ENCODE measurements around the gene RPL41. TPM values are rescaled to one million over a fixed set of nuclear protein-coding genes. Genes with fewer than 3 reads are reported as not detected.
A peak's percentile ranks its signal among the peaks of the same experiment; 100 is the strongest.
"Not testable (repeated sequence)": the region's sequence is repeated elsewhere in the genome, so short reads cannot be mapped to it uniquely, and the experiment has no call there.

The RPL41 gene
- 2,112 TPM for total RNA-seq

DNA sequence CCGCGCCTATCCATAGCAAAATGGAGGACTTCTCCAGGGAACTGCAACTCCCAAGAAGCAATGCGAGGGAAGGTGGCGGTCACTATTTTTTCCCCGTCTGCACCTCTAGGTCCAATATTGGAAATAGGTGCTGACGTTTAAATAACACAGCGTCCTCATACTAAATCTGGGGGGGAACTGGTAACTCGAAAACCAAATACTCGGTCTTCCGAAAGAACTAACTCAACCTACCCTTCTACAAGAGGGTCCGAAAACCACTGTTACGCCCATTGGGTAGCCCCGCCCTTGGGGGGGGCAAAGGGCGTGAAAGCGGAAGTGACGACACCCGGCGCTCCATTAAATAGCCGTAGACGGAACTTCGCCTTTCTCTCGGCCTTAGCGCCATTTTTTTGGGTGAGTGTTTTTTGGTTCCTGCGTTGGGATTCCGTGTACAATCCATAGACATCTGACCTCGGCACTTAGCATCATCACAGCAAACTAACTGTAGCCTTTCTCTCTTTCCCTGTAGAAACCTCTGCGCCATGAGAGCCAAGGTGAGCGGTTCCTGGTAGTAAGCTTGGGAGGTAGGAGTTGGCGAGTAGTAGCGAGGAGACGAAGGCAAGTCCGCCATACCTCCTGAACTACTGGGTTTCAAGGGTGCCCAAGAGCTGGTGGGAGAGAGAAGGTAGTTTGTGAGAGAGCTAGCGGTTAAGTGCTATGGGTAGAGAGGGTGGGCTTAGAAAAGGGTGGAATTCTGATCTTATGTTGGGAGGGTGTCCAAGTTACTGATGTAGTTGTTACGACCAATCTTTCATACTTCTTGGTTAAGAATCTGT, at the start of gene RPL41:
RPL41 (plus strand) TSS at position 367 of the 815 bp plus-strand sequence.
- DNase-seq = peak; percentile 96

DNA sequence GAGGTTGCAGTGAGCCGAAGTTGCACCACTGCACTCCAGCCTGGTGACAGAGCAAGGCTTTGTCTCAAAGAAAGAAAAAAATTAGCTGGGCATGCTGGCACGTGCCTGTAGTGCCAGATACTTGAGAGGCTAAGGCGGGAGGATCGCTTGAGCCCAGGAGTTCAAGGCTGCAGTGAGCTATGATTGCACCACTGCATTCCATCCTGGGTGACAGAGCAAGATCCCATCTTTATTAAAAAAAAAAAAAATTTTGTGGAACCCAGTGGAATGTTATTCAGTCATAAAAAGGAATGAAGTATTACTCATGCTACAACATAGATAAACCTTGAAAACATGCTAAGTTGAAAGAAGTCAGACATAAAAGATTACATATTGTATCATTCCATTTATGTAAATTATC, 44.8 kb upstream of the RPL41 start:
- no peak for DNase-seq

DNA sequence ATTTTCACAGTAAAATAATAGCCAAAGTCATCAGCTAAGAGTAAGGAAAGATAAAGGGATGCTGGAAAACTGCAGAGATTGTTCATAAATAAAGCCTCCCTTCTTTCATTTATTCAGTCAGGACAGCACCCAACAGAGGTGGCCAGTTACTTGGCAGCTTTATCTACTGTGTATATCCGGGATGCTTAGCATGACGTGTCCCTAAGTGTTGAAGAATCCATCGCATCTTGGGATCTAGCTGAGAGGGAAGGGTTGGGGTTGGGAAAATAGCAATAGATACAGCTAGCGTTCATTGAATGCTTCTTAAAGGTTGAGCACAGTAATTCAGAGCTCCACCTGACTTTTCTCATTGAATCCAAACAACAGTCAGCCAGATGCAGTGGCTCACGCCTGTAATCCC, 42.0 kb upstream of the RPL41 start:
- no peak for DNase-seq

DNA sequence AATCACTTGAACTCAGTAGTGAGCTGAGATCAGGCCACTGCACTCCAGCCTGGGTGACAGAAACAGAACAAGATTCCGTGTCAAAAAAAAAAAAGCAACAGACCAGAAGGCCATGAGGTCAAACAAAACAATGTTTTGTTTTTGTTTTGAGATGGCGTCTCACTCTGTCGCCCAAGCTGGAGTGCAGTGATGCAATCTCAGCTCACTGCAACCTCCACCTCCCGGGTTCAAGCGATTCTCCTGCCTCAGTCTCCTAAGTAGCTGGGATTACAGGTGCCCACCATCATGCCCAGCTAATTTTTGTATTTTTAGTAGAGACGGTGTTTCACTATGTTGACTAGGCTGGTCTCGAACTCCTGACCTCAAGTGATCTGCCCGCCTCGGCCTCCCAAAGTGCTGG, 38.5 kb upstream of the RPL41 start:
- DNase-seq = not testable (repeated sequence)

DNA sequence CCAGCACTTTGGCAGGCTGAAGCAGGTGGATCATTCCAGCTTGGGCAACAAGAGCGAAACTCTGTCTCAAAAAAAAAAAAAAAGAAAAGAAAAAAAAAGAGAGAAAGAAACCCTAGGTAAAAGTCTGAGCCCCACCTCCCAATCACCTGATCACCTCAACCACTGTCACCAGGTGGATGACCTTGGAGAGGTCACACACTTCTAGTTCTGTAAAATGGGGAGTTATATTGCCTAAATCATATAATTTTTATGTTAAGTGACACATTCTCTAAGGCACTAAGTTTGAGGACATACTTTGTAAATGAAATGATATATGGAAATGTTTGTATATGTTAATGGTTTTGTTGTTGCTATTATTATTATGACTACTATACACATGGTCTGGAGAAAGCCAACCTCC, 38.0 kb upstream of the RPL41 start:
- no peak for DNase-seq

DNA sequence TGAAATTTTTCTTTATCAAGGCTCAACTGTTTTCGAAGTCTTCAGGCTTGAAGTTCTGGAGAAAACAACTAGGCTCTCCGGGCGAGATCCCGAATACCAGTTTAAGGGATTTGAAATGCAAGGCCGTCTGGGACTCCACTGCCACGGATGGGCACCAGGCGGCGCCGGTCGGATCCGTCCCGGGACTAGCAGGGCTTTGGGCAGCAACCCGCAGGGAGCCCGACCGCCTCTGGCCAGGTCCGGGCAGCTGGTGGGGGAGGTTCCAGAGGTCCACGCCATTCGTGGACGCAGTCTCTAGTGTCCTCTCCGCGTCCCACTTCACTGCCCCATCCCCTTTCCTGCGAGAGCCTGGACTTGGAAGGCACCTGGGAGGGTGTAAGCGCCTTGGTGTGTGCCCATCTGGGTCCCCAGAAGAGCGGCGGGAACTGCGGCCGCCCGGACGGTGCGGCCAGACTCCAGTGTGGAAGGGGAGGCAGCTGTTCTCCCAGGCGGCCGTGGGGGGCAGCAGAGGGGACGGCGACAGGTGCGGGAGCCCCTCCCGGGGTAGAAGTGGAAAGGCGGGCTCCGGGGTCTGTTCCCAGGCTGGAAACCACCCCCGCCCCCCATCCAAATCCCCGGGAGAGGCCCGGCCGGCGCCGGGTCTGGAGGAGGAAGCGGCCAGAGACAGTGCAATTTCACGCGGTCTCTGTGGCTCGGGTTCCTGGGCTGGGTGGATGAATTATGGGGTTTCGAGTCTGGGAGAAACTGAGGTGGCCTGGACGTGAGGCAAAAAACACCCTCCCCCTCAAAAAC, 37.3 kb upstream of the RPL41 start:
- DNase-seq = no peak

DNA sequence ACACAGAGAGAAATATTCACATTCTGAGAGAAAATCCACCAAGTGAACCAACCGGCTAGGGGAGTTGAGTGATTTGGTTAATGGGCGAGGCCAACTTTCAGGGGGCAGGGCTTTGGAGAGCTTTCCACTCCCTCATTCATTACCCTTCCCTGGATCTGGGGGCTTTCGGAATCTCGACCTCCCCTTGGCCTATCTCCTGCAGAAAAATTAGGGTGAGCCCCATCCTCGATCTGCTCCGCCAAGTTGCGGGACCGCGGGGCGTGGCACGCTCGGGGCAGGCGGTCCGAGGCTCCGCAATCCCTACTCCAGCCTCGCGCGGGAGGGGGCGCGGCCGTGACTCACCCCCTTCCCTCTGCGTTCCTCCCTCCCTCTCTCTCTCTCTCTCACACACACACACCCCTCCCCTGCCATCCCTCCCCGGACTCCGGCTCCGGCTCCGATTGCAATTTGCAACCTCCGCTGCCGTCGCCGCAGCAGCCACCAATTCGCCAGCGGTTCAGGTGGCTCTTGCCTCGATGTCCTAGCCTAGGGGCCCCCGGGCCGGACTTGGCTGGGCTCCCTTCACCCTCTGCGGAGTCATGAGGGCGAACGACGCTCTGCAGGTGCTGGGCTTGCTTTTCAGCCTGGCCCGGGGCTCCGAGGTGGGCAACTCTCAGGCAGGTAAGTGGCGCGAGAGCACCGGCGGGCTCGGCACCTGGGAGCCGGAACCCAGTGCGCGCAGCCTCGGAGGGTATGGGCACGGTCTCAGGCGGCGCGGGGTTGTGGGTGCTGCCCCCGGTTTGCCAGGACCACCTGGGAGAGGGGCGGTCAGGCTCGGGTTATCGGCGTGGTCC, 36.5 kb upstream of the RPL41 start, which contains the start of gene ERBB3:
ERBB3 (plus strand) TSS at position 443 of the 833 bp plus-strand sequence; CDS start at position 579, 136 bp downstream.
- DNase-seq = peak; percentile 70

DNA sequence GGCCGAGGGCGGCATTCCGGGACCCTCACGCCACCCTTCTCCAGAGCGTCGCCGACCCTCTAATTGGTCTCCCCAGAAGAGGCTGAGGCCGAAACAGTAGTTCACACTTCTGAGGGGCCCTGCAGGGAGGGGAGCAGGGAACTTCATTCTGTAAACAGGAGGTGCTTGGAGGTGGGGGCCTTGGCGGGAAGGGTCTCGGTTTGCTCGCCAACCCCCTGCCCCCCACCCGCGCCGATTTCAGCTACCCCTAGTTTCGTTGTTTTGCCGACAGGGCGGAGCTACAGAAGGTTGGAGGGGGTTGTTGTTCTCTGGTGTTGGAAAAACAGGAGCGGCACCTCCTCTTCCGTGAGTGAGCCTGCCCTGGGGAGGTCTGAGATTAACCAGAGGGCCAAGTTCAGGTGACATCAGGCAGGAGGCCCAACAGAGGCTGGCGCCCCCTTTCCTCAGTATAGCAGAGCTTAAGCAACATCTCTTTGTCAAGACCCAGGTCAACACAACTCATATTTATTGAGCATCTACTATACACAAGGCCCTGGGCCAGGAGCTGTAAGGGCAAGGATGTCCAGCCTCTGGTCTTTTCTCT, 35.8 kb upstream of the RPL41 start:
- DNase-seq = no peak

DNA sequence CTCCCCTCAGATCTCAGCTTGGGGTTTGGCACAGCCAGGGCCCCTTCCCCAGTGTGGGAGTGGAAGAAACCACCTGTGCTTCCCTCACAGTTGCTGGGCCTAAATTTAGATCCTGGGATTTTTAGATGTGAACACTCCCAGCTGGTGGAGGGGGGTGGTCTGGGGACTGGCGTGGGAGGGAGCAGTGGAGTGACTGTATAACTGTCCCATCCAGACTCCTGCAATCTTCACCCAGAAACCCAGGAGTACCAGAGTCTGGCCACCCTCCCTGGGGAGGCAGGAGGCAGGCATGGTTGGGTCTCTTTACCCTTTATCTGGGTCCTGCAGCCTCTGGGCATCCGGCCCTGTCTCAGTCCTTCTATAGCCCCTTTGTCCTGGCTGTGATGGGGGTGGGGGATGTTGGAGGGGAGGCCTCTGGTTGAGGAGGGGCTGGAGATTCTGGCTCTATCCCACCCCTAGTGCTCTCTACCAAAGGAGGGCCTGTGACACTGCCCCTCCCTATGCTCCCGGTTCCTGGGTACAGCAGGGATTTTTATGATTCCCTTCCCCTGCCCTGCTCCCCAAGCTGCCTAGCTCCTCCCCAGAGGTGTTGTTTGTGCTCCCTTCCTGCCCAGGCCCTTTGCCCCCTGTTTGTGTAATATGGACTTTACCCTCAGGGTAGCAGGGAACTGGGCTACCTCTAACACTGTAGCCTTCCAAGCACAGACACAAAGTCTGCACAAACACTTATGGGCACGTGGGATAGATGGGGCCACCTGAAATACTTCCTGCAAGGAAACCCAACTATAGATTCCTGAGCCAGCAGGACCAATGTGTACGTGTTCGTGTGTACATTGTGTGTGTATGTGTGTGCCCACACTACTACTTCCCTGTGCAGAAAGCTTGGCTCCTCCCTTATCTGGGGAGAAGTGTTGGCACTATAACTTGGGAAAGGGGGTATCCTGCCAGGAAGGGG, 34.8 kb upstream of the RPL41 start:
- no peak for DNase-seq

DNA sequence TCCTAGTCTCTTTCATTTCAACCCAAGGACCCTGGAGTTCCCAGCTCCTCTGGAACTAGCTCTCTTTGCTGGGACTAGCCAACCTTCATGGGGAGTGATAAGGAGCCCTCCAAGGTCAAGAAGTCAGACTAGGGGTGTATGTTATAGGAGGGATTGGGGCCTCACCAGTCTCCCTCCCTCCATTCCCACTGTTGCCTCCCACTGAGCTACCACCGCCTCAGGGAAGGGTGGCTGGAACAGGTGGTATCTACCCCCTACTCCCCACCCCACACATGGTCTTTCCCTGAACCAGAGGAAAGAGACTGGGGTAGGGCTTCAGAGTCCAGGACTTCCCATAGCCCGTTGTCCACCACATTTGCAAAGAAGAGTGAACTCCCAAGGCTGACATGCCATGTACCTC, 34.1 kb upstream of the RPL41 start:
- DNase-seq = no peak

DNA sequence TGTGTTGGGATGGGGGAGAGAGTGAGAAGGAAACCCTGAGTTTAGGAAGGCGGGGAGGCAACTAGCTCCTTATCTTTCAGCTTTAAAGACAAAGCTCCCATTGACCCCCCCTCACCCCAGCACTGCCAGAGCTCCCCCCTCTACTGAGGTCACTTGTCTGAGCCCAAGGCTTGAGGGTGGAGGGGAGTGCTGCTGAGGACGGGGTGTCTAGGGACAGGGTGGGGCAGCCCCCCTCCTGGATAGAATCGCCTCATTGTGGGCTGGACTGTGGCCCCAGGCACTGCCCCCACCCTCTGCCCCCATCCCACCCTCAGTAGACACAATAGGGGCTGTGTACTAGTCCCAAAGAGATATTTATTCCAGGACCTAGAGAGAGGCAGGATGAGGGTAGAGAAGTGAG, 33.5 kb upstream of the RPL41 start:
- no peak for DNase-seq

DNA sequence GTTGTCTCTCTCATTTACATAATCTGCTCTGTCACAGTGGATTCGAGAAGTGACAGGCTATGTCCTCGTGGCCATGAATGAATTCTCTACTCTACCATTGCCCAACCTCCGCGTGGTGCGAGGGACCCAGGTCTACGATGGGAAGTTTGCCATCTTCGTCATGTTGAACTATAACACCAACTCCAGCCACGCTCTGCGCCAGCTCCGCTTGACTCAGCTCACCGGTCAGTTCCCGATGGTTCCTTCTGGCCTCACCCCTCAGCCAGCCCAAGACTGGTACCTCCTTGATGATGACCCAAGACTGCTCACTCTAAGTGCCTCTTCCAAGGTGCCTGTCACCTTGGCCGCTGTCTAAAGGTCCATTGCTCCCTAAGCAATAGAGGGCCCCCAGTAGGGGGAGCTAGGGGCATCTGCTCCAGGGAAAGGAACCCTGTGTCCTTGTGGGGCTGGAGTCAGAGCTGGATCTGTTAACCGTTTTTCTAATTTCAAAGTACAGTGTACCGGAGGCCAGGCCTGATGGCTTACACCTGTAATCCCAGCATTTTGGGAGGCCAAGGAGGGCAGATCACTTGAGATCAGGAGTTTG, 31.4 kb upstream of the RPL41 start:
- no peak for DNase-seq

DNA sequence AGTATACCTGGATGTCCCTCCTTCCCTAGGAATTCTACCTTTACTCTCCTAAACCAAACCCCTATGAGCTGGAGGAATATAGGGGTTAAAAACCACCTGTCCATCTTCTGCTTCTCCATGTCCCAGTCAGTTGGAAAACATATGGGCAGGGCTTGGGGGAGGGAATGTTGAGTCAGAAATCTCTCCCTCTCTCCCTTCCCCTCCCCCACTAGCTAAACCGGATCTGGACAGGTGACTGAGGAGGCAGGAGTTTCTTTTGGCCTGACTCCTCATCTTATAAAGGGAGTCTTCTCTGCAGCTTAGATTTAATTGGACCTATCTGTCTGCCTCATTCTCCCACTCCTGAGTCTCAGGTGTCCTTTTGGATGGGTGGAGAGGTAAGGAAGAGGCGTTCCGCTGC, 30.3 kb upstream of the RPL41 start:
- no peak for DNase-seq

DNA sequence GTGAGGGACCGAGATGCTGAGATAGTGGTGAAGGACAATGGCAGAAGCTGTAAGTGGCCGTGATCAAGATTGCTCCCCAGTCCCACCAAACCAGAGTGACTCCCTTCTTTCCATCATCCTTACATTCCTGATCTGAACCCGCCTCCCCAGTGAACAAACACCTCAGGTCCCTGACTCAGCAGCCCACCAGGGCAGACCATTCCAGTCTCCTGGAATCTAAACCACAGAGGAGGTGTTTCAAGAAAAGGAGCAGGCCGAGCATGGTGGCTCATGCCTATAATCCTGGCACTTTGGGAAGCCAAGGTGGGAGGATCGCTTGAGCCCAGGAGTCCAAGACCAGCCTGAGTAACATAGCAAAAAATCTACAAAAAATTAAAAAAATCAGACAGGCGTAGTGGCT, 29.8 kb upstream of the RPL41 start:
- DNase-seq = no peak

DNA sequence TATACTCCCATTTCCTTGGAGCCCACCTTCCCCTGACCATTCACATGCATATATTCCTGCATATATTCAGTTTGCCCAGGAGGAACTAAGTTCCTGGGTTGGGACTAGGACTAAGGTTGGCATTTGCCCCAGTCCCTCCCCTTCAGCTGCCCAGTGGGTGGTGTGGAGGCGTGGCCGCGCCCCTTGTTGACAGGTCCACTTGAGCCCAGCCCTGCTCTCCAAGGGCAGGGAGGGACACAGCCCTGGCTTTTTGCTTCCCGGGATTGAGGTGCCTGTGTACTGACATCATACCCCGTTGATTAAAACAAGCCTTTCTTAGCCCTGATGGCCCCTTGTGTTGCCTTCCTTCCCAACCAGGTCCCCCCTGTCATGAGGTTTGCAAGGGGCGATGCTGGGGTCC, 29.2 kb upstream of the RPL41 start:
- DNase-seq = no peak

DNA sequence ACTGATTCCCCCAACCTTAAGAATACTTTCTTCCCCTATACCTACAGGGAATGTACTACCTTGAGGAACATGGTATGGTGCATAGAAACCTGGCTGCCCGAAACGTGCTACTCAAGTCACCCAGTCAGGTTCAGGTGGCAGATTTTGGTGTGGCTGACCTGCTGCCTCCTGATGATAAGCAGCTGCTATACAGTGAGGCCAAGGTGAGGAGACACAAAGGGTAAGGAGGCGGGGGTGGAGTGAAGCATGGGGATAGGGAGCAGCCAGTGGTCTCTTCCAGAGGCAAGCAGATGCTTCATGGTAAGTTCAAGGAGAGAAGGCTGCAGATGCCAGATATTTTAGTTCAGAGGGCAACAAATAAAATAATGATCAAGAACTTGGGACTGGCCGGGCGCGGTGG, 18.7 kb upstream of the RPL41 start:
- DNase-seq = no peak

DNA sequence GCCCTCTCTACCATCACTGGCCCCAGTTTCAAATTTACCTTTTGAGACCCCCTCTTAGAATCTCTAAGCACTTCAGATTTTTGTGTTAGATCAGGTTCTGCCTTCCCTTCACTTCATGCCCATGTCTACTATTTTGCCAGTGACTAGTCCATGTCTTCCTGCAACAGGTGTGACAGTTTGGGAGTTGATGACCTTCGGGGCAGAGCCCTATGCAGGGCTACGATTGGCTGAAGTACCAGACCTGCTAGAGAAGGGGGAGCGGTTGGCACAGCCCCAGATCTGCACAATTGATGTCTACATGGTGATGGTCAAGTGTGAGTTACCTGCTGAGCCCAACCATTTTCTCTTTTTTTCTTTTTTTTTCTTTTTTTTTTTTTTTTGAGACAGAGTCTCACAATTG, 17.8 kb upstream of the RPL41 start:
- no peak for DNase-seq

DNA sequence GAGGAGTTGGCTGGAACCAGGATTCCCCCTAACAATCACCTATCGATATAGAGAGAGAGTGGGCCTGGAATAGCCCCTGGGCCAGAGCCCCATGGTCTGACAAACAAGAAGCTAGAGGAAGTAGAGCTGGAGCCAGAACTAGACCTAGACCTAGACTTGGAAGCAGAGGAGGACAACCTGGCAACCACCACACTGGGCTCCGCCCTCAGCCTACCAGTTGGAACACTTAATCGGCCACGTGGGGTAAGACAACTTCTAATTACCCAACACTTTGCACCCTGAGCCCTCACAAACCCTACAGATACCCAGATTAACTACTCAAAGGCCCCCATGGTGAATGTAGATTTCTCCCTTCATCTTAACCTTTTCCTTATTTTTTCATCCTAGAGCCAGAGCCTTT, 16.6 kb upstream of the RPL41 start:
- DNase-seq = no peak

DNA sequence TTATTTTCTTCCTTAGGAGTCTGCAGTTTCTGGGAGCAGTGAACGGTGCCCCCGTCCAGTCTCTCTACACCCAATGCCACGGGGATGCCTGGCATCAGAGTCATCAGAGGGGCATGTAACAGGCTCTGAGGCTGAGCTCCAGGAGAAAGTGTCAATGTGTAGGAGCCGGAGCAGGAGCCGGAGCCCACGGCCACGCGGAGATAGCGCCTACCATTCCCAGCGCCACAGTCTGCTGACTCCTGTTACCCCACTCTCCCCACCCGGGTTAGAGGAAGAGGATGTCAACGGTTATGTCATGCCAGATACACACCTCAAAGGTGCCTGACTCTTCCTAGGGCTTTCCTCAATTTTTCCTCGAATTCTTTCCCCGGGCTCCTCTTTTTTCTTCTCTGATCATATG, 15.4 kb upstream of the RPL41 start:
- DNase-seq = no peak

DNA sequence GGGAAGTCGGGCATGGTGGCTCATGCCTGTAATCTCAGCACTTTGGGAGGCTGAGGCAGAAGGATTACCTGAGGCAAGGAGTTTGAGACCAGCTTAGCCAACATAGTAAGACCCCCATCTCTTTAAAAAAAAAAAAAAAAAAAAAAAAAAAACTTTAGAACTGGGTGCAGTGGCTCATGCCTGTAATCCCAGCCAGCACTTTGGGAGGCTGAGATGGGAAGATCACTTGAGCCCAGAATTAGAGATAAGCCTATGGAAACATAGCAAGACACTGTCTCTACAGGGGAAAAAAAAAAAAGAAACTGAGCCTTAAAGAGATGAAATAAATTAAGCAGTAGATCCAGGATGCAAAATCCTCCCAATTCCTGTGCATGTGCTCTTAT, 13.8 kb upstream of the RPL41 start:
- no peak for DNase-seq
